K562 treated with DMSO at 1 percent for 24 hours (cell line): ENCODE data around the gene ZNF585A. TPM values are rescaled to one million over a fixed set of nuclear protein-coding genes. Genes with fewer than 3 reads are reported as not detected.

Source experiments
- total RNA-seq: library from RNA; unstranded; fragments of 300-600 nt; gene quantifications from 2 replicates; pipeline ENCODE4 v1.2.3, GENCODE V29; 2022; ENCODE audit warnings: low read depth; ENCODE audit not compliant: insufficient read depth

ZNF585A gene
- total RNA-seq, result 6.3 and 9.2 TPM in 2 replicates

GRCh38 chr19:37172368-37173366 lies at the start of gene ZNF585A:
Gene ZNF585A, minus strand, starts transcription at chr19:37172695. Its CDS starts 2,785 bp downstream, at chr19:37169910.

GRCh38 chr19:37217775-37218591 lies 45.5 kb upstream of the ZNF585A start, which contains the start of gene ZNF383:
Gene ZNF383, plus strand, starts transcription at chr19:37218214. Its CDS starts 12,240 bp downstream, at chr19:37230454.

Other genes with a start within 250 kb of the ZNF585A start
- gene ZNF420, start 94.3 kb downstream of the ZNF585A start, total RNA-seq, result 2.8 and 4.2 TPM in 2 replicates
- gene ZNF585B, start 37.8 kb upstream of the ZNF585A start, total RNA-seq, result 2.0 and 3.4 TPM in 2 replicates
- 1.6 and 2.4 TPM in 2 replicates for gene ZNF383, start 45.5 kb upstream of the ZNF585A start, total RNA-seq
- gene ZNF527, start 198.4 kb upstream of the ZNF585A start, total RNA-seq, result 0.21 and 0.54 TPM in 2 replicates